ENCODE results near the gene BMI1.

Gene BMI1

DNA sequence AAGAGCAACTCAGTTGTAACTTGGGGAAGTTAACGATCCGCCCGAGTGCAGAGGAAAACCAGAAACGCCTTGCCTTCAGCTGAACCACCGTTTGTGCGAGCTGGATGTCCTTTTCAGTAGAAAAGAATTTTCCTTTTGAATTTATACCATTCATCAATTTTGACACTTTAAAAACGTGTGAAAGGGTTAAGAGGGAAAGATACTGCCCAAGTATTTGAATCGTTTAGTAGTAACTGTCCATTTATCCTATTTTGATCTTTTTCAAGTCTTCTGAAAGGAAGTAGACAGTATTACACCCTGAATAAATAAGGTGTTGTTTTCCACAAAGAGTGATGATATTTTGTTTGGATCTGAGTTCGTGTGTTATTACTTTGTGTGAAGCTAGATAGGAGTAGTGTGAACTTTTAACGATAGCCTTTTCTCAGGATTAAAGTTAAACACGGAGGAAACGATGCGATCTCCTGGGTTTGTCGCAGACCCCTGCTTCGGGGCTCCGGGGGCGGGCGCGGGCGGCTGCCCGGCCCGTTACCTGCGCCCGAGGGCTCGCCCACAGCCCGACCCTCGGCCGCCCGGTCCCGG lies 830 bp upstream of the BMI1 start:
- no peak for DNase-seq (ENCODE audit: low spot score)

DNA sequence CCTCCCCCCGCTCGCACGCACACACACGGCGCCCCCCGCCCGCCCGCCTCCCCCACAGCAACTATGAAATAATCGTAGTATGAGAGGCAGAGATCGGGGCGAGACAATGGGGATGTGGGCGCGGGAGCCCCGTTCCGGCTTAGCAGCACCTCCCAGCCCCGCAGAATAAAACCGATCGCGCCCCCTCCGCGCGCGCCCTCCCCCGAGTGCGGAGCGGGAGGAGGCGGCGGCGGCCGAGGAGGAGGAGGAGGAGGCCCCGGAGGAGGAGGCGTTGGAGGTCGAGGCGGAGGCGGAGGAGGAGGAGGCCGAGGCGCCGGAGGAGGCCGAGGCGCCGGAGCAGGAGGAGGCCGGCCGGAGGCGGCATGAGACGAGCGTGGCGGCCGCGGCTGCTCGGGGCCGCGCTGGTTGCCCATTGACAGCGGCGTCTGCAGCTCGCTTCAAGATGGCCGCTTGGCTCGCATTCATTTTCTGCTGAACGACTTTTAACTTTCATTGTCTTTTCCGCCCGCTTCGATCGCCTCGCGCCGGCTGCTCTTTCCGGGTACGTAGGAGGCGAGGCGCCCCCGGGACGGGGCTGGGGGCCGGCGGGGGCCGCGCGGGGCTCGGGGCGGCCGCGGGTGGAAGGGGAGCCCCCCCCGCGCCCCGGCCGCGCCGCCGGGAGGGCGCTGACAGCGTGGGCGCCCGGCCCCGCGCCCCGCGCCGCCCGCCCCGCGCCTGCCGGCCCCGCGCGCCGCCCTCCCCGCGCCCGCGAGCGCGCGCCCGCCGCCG lies 441 bp downstream of the BMI1 start:
- peak; percentile 58 for DNase-seq (ENCODE audit: low spot score)

DNA sequence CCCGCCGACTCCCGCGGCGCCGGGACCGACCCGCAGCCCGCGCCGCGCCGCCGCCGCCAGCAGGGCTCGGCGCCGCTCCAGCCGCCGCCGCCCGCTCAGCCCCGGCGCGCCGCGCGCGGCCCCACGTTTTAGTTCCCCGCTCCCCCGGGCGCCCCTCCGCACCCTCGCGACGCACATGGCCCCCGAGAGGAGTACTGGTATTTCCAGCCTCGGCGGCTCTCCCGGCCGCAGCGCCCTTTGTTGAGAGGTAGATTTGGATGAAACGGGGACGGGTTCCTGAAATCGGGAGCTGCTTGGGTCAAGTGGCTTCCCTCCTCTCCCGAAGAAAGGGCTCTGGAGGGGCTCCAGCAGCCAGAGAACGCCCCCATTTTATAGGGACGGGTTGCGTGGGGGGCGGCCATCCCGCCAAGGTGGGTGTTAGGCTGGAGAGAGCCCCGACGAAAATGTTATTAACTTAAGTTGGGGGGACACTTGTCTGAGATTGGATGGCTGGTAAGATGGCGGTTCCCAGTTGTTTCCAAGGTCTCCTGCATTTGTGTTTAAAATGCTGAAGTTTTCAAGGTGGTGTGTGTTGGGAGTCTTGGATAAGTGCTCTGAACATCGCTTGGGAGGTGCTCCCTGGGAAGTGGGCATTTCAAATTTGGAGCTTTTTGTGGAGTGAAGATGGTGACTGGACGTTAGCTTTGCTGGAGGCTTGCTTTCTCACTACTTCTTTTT lies 1.2 kb downstream of the BMI1 start:
- DNase-seq (ENCODE audit: low spot score) = no peak

DNA sequence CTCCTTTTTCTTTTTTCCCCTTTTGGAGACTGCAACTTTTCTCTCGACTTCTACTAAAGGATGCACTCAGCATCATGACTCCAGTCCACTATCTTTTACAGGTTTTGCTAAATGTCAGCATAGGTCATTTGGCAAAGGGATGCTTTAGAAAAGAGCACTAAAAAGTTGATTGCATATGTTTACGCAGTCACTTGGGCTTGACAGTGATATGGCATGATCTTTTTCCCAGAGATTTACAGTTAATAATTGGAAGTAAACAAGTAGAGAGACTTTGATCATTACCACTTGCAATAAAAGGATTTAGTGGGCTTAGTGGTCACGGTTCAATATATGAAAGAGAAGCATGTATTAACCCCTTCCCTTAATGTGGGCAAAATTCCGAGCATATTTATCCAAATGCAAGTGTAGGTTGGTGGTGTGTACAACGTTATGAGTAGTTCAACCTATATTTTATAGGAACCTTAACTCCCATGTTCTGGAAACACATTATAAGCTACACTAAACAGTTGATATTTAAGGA lies 1.8 kb downstream of the BMI1 start:
- DNase-seq (ENCODE audit: low spot score) = no peak

DNA sequence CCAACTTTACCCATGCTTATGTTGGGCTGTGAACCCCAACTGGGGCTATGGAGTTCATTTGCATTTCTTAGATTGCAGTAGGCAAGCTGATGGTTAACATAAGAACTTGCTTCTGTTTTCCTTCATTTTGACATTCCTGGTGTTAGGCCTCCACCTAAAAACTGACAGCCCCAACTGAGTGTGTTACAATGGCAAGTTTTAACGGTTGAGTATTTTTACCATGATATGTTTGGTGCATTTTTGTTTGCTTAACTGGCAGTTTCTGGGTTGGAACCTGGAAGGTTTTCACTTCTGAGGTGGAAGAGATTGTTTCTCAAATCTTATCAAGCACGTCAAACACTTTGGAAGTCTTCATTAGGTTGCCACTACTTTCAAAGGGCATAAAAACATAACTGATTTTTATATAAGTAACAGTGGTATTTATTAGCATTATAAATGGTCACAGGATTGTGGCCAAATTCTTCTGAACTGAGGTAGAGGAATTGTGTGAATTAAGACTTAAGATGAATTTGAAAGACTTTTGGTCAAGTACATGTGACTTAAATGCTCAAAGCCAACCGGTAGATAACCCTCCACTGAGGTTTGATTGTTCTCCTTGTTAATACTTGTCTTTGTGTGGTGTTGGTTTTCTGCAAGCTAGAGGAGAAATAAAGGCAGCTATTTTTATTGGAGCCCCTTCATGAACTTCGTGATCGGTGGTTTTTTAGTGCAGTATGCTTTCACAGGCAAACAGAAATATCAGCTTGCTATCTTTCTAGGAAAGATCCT lies 2.8 kb downstream of the BMI1 start:
- no peak for DNase-seq (ENCODE audit: low spot score)

DNA sequence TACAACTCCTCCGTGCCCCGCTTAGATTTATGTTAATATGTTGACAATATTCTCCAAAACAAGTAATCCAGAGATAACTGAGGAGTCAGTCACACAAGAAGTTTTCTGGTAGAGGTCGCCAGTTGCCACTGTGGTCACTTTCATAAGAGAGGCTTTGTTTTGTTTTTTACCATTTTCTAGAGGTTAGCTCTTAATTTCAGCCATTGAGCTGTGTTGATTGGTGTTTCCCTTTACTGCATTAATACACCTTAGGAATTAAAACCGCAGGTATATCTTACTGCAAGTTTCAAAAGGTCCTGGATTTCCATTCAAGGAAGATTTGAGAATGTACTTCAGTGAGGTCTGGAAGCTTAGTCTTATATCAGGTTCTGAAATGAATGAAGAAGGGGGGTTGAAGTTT lies 3.5 kb downstream of the BMI1 start:
- no peak for DNase-seq (ENCODE audit: low spot score)

DNA sequence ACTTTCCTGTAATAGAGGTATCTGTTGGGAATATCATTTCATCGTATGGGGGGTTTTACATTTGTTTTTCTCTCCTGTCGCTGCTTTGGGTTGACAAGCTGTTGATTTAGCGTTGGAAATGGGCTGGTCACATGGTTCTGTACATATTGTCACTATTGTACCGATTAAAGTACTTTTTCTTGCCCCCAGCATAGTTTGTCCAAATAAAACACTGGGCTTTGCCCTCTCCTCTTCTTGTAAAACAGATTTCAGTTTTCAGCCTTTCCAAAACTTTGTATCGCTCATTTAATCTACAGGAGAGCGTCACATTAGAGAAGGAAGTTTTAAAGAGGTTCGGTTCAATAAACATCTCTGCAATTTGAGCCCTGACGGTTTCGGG lies 4.0 kb downstream of the BMI1 start:
- no peak for DNase-seq (ENCODE audit: low spot score)

DNA sequence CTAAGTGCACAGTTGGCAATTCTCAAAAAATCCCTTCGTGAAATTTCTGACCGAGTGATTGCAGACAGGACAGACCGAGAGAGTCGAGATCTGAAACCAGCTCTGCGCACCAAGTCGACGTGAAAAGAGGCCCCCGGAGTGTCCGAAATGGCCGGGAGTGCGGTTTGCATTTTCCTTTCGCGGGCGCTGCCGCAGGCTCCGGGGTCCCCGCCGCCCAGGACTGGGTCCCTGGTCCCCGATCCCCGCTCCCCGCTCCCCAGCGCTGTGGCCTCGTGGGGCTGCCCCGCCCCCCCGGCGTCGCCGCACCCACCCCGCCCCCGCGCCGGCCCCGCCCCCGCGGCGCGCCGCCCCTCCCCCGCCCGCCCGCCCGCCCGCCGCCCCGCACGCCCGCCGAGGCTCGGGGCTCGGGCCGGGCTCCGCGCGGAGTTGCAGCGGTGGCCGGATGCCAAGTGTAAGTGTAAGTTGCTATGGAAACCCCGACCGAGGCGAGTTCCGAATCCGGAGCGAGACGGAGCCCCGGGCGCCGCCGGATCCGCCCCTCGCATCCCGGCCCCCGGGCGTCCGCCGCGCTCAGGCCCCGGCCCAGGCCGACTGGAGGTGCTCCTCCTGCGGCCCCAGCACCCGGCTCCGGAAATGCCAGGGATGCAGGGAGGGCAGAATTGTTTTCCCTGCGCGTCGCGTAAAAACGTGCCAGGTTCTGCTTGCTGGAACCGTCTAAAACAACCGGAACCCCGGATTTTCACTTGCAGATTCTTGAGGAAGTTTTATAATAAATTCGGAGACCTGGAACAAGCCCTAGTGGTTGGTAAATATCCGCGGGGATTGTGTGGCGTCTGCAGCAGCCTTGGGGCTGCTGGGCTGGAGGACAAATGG lies 4.6 kb downstream of the BMI1 start:
- DNase-seq (ENCODE audit: low spot score) = peak; percentile 80

DNA sequence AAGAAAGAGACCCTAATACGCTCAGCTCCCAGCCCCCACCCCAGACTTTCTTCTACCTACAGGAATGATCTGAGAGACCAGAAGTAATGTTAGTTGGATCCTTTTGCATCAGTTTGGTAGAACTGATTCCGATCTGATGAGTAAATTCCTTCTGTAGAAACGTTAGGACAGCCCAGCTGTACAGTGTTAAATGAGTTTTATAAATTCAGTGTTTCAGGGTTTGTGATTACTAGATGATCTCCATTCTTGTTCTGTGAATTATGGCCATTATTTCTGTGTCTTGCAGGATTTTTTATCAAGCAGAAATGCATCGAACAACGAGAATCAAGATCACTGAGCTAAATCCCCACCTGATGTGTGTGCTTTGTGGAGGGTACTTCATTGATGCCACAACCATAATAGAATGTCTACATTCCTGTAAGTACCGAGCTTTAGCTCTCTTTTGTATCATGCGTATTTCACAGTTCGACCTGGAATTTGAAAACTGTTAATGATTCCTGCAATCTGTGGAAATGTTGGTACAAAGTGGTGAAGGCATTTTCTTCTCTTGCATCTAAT lies 5.3 kb downstream of the BMI1 start:
- DNase-seq (ENCODE audit: low spot score) = no peak

DNA sequence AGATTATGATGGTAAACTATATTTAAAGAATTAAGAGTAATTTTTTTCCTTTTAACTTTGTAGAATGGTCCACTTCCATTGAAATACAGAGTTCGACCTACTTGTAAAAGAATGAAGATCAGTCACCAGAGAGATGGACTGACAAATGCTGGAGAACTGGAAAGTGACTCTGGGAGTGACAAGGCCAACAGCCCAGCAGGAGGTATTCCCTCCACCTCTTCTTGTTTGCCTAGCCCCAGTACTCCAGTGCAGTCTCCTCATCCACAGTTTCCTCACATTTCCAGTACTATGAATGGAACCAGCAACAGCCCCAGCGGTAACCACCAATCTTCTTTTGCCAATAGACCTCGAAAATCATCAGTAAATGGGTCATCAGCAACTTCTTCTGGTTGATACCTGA lies 8.3 kb downstream of the BMI1 start:
- DNase-seq (ENCODE audit: low spot score) = no peak

DNA sequence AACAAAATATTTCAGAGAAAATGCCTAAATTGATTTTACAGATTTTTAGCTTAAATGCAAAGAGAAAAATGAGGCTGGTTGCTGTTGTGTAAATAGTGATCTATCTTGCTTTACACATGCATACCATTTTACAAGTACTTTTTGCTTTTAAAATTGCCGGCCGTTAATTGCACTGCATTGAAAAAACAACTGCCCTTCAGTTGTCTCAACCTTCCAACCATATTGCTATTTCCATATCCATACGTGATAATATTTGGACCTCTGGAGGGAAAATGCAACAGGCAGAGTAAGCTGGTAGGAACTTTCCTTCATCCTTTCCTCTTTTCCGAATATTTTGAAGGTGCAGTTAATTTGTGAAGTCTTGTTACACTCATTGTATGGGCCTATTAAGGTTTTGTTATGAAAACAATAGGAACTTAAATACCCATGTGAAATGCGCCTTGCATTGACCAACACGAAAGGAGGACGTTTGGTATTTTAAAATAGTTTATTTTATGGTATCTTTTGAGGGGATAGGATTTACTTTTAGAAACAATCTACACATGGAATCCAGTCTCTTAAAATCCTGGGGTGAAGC lies 11.3 kb downstream of the BMI1 start:
- no peak for DNase-seq (ENCODE audit: low spot score)

DNA sequence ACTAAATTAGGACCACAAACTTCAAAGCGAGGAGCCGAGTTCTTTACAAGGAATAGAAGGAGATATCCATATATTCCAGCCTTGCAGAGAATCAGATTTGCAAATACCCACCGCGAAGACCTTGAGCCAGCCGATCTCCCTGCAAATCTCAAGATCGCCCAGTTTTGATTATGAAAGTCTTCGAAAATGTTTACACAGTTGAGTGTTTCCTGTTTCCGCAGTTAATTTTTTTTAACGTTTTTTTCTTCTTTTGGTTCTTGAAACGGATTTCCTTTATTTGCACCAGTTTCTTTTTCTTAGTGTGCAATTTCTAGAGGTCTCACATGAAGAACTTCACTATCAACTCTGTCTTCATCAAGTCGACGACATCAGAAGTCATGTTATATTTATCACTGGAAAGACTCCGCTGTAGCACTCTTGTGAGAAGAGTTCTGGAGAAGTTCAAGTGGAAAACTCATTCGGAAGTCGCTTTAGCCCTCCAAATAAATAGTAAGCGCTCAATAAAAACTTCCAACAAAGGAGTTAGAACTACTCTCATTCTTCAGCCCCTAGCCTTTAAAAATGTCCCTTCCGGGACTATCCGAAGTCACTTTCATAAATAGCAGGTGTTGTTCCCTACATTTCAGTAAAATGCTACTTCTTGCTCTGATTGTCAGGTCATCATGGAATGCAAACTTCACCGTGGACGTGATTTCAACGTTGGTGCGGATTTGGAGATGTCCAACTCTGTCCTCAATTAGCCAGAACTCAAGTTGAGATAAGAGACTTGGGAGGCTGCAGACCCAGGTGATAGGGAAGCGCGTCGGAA lies 12.5 kb downstream of the BMI1 start:
- DNase-seq (ENCODE audit: low spot score) = peak; percentile 49

DNA sequence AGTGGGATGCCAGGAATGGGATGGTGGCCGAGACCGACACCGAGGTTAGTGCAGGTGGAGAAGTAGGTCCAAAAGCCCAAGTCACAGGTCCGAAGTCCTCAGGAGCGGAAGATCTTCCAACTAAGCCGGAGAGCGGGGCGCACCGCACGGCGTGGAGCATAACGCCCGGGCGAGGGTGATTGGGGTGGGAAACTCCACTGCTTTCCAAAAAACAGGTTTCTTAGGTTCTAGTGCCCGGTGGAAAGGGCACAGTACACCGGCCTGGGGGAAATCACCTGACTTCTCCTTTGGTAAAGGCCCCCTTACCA lies 13.0 kb downstream of the BMI1 start:
- DNase-seq (ENCODE audit: low spot score) = no peak

DNA sequence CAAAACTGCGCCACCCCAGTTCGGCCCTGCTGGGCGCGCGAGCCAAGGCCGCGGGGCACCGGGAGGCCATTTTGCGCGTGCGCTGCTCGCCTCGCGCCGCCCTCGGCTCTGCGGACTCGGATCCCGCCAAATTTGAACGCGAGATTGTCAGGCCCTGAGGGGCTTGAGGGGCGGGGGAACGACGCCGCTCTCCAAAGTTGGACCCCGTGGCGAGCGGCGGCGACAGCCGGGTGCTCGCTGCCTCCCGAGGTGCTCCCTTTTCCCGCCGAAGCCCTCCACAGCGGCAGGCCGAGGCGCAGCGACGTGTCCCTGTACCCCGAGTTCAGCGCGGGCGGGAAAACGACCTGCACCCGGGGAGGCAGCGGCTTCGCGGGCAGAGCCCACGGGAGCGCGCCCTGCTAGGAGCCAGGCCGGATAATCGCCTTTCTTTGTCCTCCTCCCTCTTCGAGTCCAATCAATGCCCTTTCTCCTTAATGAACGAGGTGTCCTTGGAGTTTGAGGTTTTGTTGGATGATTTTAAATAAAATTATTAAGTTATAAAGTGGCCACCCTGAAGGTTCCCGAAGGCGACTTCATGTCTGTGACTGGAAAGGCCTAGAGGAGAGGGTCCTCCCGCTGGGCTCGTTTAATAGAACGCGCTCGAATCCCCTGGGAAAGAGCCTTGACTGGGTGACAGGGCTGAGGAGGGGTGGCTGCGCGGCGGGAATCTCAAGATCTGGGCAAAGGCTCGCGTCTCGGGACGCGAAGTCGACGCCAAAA lies 13.7 kb downstream of the BMI1 start:
- DNase-seq (ENCODE audit: low spot score) = no peak

DNA sequence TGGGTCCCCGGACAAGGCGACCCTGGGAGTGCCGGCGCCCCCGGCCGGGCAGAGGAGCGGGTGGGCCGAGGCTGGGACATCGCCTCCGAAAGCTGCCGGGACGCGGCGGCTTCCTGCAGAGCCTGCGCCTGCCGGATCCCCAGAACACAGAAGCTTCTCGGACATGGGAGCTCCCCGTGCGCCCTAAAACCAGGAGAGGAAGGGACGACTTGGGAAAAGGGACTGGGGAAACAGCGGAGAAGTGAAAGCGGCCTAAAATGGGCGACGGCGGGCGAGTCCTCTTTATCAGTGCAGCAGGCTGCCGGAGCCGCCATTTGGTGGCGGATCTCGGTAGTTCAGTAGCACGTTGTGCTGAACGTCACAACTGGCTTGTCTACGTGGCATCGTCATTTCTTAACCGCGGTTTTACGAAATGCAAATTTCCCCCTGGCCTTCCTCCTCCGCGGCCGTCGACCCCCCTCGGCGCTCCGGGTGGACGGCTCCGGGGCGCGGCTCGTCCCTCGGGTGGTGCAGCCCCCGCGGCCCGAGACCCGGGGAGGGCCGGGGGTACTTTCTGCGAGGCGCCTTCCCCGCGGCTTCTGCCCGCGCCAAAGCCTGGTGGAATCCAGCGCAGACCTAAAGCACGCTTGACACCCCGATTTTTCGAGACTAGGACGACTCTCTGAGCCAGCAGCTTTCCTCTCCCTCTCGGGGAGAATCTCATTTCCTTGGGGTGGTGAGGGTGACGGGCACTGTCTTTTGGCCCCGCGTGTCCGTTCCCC lies 14.5 kb downstream of the BMI1 start:
- peak; percentile 70 for DNase-seq (ENCODE audit: low spot score)

DNA sequence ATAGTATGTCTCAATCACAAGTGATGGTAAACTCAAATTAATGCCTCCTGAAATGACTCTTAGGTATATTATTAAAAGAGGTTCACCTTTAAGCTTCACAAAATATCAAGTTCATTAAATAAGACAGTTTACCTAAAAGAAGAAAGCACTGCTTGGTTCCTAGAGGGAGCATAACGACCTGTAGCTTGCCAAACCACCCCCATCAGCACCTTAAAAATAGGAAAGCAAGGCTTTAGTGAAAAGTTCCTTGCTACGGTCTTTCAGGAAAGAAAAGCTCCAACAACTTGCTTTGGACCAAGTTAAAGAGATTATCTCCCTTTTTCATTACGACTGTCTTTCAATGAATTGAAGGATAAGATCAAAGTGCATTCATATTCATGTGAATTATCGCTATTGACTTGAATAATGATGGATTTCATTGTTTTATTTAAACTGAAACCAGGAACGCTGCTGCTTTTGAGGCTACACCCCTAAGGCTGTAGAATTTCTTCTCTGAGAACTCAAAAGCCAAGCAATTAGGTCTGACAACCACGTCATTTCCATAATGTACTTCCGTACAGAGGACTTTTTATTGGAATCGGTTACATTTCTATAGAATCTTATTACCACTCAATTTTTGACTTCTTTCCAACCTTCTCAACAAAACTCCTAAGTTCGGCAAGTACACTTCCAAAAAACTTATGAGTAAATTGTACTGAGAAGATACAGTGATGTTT lies 17.4 kb downstream of the BMI1 start:
- DNase-seq (ENCODE audit: low spot score) = no peak

DNA sequence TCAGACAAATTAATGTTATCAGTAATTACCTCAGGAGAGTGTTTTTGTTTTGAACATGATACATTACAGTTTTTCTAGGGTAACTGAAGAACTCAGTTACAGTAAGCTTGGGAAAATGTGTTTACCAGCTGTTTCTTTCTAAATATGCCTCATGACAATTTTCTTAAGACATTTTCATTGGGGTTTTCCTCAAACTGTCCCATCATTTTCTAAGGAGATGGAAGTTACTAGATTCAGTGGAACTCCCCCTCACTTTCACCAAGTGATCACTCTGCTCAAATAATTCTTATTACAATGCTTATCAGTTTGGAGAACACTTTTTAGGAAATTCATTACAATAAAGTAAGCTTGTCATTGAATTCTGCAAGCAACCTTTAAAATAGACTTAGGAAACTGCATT lies 18.0 kb downstream of the BMI1 start:
- no peak for DNase-seq (ENCODE audit: low spot score)

DNA sequence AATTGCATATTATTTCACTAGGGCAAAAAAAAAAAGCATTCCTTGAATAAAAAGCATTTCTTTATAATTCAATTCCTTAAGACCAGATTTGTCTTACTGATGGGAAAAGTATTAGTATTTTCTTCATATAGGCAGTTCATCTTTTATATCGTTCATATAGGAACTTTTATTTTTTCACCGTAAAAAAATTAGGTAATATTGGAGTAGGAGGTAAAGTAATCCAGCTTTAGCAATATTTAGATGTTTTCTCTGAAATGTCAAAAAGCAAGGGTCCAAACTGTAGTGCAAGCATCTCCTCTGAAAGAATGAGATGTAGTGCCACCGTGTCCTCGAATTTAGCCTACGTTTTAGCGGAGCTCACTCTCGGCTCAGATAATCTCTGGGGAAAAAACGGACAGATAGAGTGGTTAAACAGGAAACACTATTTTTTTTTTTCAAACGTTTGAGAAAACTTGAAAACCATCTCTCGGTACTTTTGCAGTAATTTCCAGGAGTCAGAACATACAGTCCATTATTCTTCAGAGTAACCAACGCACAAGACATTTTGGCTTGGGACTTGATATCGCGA lies 18.9 kb downstream of the BMI1 start:
- no peak for DNase-seq (ENCODE audit: low spot score)

Measured in CD4-positive, alpha-beta T cell treated with Interleukin-15 for 4 hours (primary cell).